Ascending aorta (tissue), 2 donors: Measurements from ENCODE around the gene TRRAP. TPM values are rescaled to one million over a fixed set of nuclear protein-coding genes. Genes with fewer than 3 reads are reported as not detected.
A peak's percentile ranks its signal among the peaks of the same experiment; 100 is the strongest.
"Not testable (repeated sequence)": the region's sequence is repeated elsewhere in the genome, so short reads cannot be mapped to it uniquely, and the experiment has no call there.

ENCODE experiments used
- DNase-seq, 2 donors: peaks; one replicate each; pipeline ENCODE4 v3.0.0-alpha.2; 2019; ENCODE audit warnings: low spot score in 2 of 2
- H3K27ac ChIP-seq, 2 donors: fragments of 200-600 bp; sonication (generic); one replicate each; pipeline ENCODE4 v1.5.1; 2016 to 2017; ENCODE audit warnings: mild to moderate bottlenecking in 1 of 2
- H3K27me3 ChIP-seq: fragments of 200-600 bp; sonication (generic); one replicate; pipeline ENCODE4 v1.5.1; 2017
- H3K36me3 ChIP-seq, 2 donors: fragments of 200-600 bp; sonication (generic); one replicate each; pipeline ENCODE4 v1.5.1; 2016
- H3K4me1 ChIP-seq, 2 donors: fragments of 200-600 bp; sonication (generic); one replicate each; pipeline ENCODE4 v1.5.1; 2016 to 2017; ENCODE audit warnings: mild to moderate bottlenecking in 1 of 2
- H3K4me3 ChIP-seq, 2 donors: fragments of 200-600 bp; sonication (generic); one replicate each; pipeline ENCODE4 v1.5.1; 2016 to 2017; ENCODE audit warnings: mild to moderate bottlenecking in 1 of 2
- H3K9me3 ChIP-seq, 2 donors: fragments of 200-600 bp; sonication (generic); one replicate each; pipeline ENCODE4 v1.5.1; 2016
- intact Hi-C: fragments of 100-400 bp; cut with DNase I; formaldehyde crosslinking; loops from one replicate; pipeline ENCODE4 v1.15.1; 2023
- total RNA-seq: library from RNA; depleted of rRNA; stranded (reverse); fragments of >200 nt; gene quantifications from one replicate; pipeline ENCODE4 v1.1.0, GENCODE V29; 2016
- TF ChIP-seq, protein P1 (sequence below), 3 experiments: fragments of 200-600 bp in 2 of 3; fragments of 450-650 bp in 1 of 3; sonication (generic) in 2 of 3; IDR thresholded peaks; one replicate each; pipeline ENCODE4 v1.5.1; 2016 to 2019; ENCODE audit warnings: antibody characterized with exemption in 3 of 3, mild to moderate bottlenecking in 1 of 3, moderate library complexity in 1 of 3

TRRAP gene
- total RNA-seq, 1 donor from 2014 or later, result 23.4 TPM

DNA sequence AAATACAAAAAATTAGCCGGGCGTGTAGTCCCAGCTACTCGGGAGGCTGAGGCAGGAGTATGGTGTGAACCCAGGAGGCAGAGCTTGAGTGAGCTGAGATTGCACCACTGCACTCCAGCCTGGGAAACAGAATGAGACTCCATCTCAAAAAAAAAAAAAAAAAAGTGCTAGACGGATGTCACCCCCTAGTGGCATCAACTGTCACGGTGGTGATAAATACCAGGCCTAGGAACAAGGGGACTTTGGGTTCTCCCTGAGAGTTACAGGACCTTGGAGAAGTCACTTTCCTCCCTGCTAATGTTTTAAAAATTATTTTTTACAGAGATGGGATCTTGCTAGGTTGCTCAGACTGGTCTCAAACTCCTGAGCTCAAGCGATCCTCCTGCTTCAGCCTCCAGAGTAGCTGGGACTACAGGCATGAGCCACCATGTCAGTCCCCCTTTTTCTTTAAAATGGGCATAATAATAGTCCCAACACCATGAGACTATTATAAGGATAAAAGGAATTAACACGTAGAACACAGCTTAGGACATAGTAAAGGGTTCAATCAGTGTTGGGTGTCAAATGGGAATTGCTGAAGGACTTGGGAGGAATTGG is 5.9 kb upstream of the TRRAP start:
- intact Hi-C loops, result no loop called here
- Histone ChIP-seq H3K27ac (no peak overlapping the region), H3K36me3 (no peaks in the 10 kb centered on the region), H3K4me1 (peaks cover 4 to 8% of the 10 kb centered on the region in 2 donors), H3K27me3 (no peaks in the 10 kb centered on the region), H3K4me3 (no peak overlapping the region), H3K9me3 (no peaks in the 10 kb centered on the region)
- TF ChIP-seq, protein P1, sequence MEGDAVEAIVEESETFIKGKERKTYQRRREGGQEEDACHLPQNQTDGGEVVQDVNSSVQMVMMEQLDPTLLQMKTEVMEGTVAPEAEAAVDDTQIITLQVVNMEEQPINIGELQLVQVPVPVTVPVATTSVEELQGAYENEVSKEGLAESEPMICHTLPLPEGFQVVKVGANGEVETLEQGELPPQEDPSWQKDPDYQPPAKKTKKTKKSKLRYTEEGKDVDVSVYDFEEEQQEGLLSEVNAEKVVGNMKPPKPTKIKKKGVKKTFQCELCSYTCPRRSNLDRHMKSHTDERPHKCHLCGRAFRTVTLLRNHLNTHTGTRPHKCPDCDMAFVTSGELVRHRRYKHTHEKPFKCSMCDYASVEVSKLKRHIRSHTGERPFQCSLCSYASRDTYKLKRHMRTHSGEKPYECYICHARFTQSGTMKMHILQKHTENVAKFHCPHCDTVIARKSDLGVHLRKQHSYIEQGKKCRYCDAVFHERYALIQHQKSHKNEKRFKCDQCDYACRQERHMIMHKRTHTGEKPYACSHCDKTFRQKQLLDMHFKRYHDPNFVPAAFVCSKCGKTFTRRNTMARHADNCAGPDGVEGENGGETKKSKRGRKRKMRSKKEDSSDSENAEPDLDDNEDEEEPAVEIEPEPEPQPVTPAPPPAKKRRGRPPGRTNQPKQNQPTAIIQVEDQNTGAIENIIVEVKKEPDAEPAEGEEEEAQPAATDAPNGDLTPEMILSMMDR (IDR thresholded peaks at IDR 0.05), result no peak
- no peak for DNase-seq

DNA sequence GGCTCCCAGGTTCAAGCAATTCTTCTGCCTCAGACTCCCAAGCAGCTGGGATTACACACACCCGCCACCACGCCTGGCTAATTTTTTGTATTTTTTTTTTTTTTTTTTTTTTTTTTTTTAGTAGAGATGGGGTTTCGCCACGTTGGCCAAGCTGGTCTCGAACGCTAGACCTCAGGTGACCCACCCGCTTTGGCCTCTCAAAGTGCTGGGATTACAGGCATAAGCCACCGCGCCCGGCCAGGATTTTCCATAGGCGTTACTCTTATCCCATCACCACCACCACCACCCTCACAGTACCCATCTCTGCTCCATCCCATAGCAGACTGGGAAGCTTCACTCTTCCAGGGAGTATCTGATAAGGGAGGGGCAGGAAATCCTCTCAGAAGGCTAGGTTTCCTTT is 4.7 kb upstream of the TRRAP start:
- H3K9me3 ChIP-seq, intact Hi-C loops, H3K4me3 ChIP-seq, H3K27ac ChIP-seq, H3K4me1 ChIP-seq, H3K27me3 ChIP-seq, H3K36me3 ChIP-seq: not testable (repeated sequence)
- DNase-seq, result peak in 1 of 2 donors; percentile 58

DNA sequence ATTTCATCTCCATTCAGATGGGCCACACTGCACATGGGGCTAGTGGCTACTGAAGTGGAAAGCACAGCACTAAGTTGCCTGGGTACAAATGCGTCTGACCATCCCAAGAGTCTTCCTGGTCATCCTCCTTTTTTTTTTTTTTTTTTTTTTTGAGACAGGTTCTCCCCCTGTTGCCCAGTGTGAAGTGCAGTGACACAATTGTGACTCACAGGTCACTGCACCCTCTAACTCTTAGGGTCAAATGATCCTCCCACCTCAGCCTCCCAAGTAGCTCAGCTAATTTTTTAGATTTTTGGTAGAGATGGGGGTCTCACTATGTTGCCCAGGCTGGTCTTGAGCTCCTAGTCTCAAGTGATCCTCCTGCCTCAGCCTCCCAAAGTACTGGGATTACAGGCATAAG is 3.4 kb upstream of the TRRAP start:
- intact Hi-C loops, result loop anchor here (5.0 kb wide), 1 partner anchor 593 kb away; the partner anchor contains the start of gene BRI3
- TF ChIP-seq, protein P1 (IDR thresholded peaks at IDR 0.05), result no peak
- peak in 1 of 2 donors; percentile 33 for DNase-seq
- Histone ChIP-seq H3K4me3 (no peak overlapping the region), H3K27ac (no peak overlapping the region), H3K4me1 (peaks cover 6% of the 10 kb centered on the region in 2 donors), H3K9me3 (no peaks in the 10 kb centered on the region), H3K27me3 (no peaks in the 10 kb centered on the region), H3K36me3 (no peaks in the 10 kb centered on the region)

DNA sequence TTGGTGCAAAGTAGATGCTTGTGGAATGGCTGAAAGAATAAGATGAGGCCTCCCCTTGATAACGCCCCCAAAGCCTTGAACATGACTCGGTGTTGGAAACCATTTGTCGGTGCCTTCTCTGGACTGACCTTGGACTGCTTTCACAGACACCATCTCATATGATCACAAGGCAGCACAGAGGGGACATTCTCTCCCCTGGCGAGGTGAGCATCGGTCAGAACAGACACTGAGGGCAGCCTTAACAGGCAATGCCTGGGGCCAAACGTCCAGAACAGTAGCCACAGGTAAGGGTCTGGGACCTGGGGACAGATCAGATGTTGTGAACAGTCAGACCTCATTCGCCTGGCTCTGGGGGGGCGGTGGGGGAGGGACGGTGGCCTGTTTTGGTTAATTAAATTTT is 2.8 kb upstream of the TRRAP start:
- peaks cover 6 to 11% of the 10 kb centered on the region in 2 donors for H3K4me1 ChIP-seq
- TF ChIP-seq, protein P1 (IDR thresholded peaks at IDR 0.05), result no peak
- intact Hi-C loops, result loop anchor here (5.0 kb wide), 1 partner anchor 593 kb away; the partner anchor contains the start of gene BRI3
- H3K9me3 ChIP-seq, result no peaks in the 10 kb centered on the region
- H3K36me3 ChIP-seq, result no peaks in the 10 kb centered on the region
- H3K4me3 ChIP-seq, result no peak overlapping the region
- H3K27ac ChIP-seq, result no peak overlapping the region
- no peak for DNase-seq
- no peaks in the 10 kb centered on the region for H3K27me3 ChIP-seq

DNA sequence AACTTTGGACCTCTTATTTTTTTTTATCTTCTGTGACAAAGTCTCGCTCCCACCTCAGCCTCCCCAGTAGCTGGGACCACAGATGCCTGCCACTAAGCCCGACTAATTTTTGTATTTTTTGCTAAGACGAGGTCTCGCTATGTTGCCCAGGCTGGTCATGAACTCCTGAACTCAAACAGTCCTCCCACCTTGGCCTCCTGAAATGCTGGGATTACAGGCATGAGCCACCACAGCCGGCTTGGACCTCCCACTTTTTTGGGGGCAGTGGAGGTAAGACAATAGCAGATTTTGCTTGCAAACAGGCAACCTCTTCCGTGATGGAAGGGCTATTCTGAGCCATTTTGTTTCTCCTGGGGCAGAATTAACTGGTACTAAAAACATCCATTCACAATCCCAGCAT is 1.2 kb upstream of the TRRAP start:
- TF ChIP-seq, protein P1 (IDR thresholded peaks at IDR 0.05), result no peak
- H3K27ac ChIP-seq, result no peak overlapping the region
- no peak overlapping the region for H3K4me3 ChIP-seq
- intact Hi-C loops, result loop anchor here (5.0 kb wide), 1 partner anchor 595 kb away; the partner anchor contains the start of gene BRI3
- no peak for DNase-seq
- H3K27me3 ChIP-seq, result no peaks in the 10 kb centered on the region
- H3K9me3 ChIP-seq, result no peaks in the 10 kb centered on the region
- H3K36me3 ChIP-seq, result peaks cover 0 to 10% of the 10 kb centered on the region in 2 donors
- peaks cover 2 to 12% of the 10 kb centered on the region in 2 donors for H3K4me1 ChIP-seq

DNA sequence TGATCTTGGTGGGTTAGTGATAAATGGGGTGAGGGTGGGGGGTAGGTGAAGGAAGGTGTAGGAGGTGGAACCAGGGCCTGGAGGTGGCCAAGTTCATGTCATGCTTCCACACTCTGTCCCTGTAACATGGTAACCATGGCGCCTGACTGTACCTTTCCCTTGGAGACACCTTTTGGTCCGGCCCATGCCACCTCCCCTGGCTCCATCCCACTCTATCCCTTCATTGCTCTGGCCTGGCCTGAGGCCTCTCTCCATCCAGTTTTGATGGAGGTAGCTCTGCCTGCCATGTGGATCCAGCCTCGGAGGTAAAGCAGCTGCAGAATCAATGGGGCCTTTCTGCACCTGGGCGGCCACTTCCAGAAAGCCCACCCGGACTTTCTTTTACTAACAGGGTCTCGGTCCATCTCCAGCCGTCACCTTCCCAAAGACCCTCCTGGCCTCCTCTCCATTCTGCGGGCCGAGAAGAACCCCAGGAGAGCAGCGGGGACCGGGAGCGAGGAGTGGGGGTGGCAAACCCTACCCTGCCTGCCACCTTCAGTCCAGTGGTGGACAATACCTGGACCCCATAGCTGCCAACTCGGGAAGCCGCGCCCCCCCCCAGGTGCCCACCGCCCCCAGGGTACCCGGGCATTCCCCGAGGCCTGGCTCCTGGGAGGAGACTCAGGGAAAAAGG is 504 bp upstream of the TRRAP start:
- Histone ChIP-seq H3K4me3 (peak overlapping the region; percentile 85 to 93), H3K9me3 (no peaks in the 10 kb centered on the region), H3K36me3 (peaks cover 4 to 17% of the 10 kb centered on the region in 2 donors), H3K27me3 (no peaks in the 10 kb centered on the region), H3K4me1 (peaks cover 2 to 12% of the 10 kb centered on the region in 2 donors), H3K27ac (peak overlapping the region; percentile 92 to 93)
- intact Hi-C loops, result loop anchor here (2.0 to 5.0 kb wide), 3 partner anchors 37 to 596 kb away; partner anchors contain the start of genes BRI3 and NPTX2
- TF ChIP-seq, protein P1 (IDR thresholded peaks at IDR 0.05), result peak in 1 of 3 experiments; percentile 12
- no peak for DNase-seq
